GM12892 (cell line): ENCODE measurements around the gene NPR2.

ENCODE experiments used
- POLR2A ChIP-seq: IDR thresholded peaks from 2 replicates; pipeline ENCODE4 v1.6.1; 2011; ENCODE audit warnings: low read depth, low read length, control low read depth
- POLR2AphosphoS5 ChIP-seq: IDR thresholded peaks from 2 replicates; pipeline ENCODE4 v1.6.1; 2011; ENCODE audit warnings: low read depth, low read length, control low read depth

- TF ChIP-seq POLR2AphosphoS5 (no peak), POLR2A (no peak)
Observed at GRCh38 chr9:35811381-35812024, 20.1 kb downstream of the NPR2 start.
